Activated T-cell treated with anti-CD3 and anti-CD28 coated beads, Interleukin-2, amount 50 U/mL, for 72 hours (primary cell): ENCODE measurements around the gene DCANP1. TPM values are rescaled to one million over a fixed set of nuclear protein-coding genes. Genes with fewer than 3 reads are reported as not detected.

Experiments used
- ATAC-seq, 2 donors: fragments of 150-1000 bp; cut with Tn5 transposase; replicated peaks in 1 of 2; 2 replicates each; pipeline ENCODE4 v1.10.0; 2021; ENCODE audit warnings: moderate library complexity in 2 of 2, mild to moderate bottlenecking in 1 of 2
- DNase-seq, 2 donors: peaks; one replicate each; pipeline ENCODE4 v3.0.0; 2021 to 2022; ENCODE audit warnings: mixed read lengths in 1 of 2
- H3K27ac Mint-ChIP-seq: one replicate; pipeline ENCODE4 v1.8.0; 2022; ENCODE audit warnings: mild to moderate bottlenecking, moderate library complexity, mixed read lengths
- H3K27me3 Mint-ChIP-seq: one replicate; pipeline ENCODE4 v1.8.0; 2022; ENCODE audit warnings: low read depth, mixed read lengths
- H3K36me3 Mint-ChIP-seq, 2 donors: one replicate each; pipeline ENCODE4 v1.8.0; 2022; ENCODE audit warnings: mixed read lengths in 2 of 2, mild to moderate bottlenecking in 1 of 2; ENCODE audit not compliant: insufficient read depth in 2 of 2
- H3K4me1 Mint-ChIP-seq: one replicate; pipeline ENCODE4 v1.8.0; 2022; ENCODE audit warnings: low read depth, mixed read lengths
- H3K4me3 Mint-ChIP-seq, 2 donors: one replicate each; pipeline ENCODE4 v1.8.0; 2022; ENCODE audit warnings: mild to moderate bottlenecking in 2 of 2, mixed read lengths in 2 of 2, moderate library complexity in 2 of 2
- H3K9me3 Mint-ChIP-seq, 2 donors: one replicate each; pipeline ENCODE4 v1.8.0; 2022; ENCODE audit warnings: mixed read lengths in 2 of 2
- total RNA-seq, 2 donors: library from RNA; stranded (reverse); gene quantifications; one replicate each; pipeline ENCODE4 v1.2.3, GENCODE V29; 2022

The DCANP1 gene
- total RNA-seq, 2 donors from 2014 or later = not detected

GRCh38 chr5:135426102-135427082, 20.8 kb downstream of the DCANP1 start:
- Mint-ChIP-seq H3K4me3 (no peak overlapping the region), H3K4me1 (peaks cover 6% of the 10 kb centered on the region), H3K27ac (no peak overlapping the region), H3K27me3 (peaks cover 6% of the 10 kb centered on the region), H3K36me3 (no peaks in the 10 kb centered on the region), H3K9me3 (no peaks in the 10 kb centered on the region)
- peak; percentile 27 to 31 for DNase-seq
- peak; percentile 84 to 87 for ATAC-seq

GRCh38 chr5:135425641-135426040, 21.5 kb downstream of the DCANP1 start:
- peaks cover 8% of the 10 kb centered on the region for H3K27me3 Mint-ChIP-seq
- no peak overlapping the region for H3K4me3 Mint-ChIP-seq
- no peaks in the 10 kb centered on the region for H3K36me3 Mint-ChIP-seq
- H3K9me3 Mint-ChIP-seq = no peaks in the 10 kb centered on the region
- DNase-seq (no peak), ATAC-seq (no peak)
- H3K27ac Mint-ChIP-seq = no peak overlapping the region
- peaks cover 6% of the 10 kb centered on the region for H3K4me1 Mint-ChIP-seq

GRCh38 chr5:135423846-135424168, 23.3 kb downstream of the DCANP1 start:
- DNase-seq (no peak), ATAC-seq (no peak)
- Mint-ChIP-seq H3K27me3 (peaks cover 13% of the 10 kb centered on the region), H3K36me3 (peaks cover 0 to 1% of the 10 kb centered on the region in 2 donors), H3K4me3 (no peak overlapping the region), H3K4me1 (peaks cover 6% of the 10 kb centered on the region), H3K27ac (no peak overlapping the region), H3K9me3 (peaks cover 2 to 3% of the 10 kb centered on the region in 2 donors)

- Mint-ChIP-seq H3K9me3 (peaks cover 2 to 3% of the 10 kb centered on the region in 2 donors), H3K27ac (no peak overlapping the region), H3K36me3 (peaks cover 0 to 1% of the 10 kb centered on the region in 2 donors), H3K4me1 (peaks cover 6% of the 10 kb centered on the region), H3K4me3 (no peak overlapping the region), H3K27me3 (peaks cover 13% of the 10 kb centered on the region)
- ATAC-seq = no peak
- DNase-seq = no peak
Measured at GRCh38 chr5:135423146-135423845, 23.9 kb downstream of the DCANP1 start.

DNA sequence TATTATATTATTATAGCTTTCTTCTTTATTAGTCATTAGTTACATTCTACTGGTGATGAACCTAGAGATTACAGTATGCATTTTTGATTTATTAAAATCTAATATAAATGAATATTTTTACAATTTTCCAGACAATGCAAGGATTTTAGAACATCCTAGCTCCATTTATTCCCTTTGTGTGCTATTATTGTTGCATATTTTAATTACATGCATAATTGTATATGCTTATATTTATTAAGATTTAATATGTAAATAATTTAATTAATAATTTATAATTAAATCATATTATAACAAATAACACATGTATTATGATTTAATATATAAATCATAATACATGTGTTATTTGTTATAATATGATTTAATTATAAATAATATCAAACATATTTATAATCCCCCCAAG, 24.7 kb downstream of the DCANP1 start:
- no peak for DNase-seq

GRCh38 chr5:135417083-135417482, 30.1 kb downstream of the DCANP1 start:
- no peak overlapping the region for H3K4me3 Mint-ChIP-seq
- peaks cover 19% of the 10 kb centered on the region for H3K27me3 Mint-ChIP-seq
- H3K9me3 Mint-ChIP-seq = peaks cover 2 to 3% of the 10 kb centered on the region in 2 donors
- no peak overlapping the region for H3K27ac Mint-ChIP-seq
- H3K4me1 Mint-ChIP-seq = no peaks in the 10 kb centered on the region
- peaks cover 0 to 1% of the 10 kb centered on the region in 2 donors for H3K36me3 Mint-ChIP-seq
- DNase-seq = no peak
- no peak for ATAC-seq

More for the DNA sequence above, 24.7 kb downstream of the DCANP1 start:
- Mint-ChIP-seq H3K9me3 (peaks cover 2 to 3% of the 10 kb centered on the region in 2 donors), H3K27me3 (peaks cover 13% of the 10 kb centered on the region), H3K27ac (no peak overlapping the region), H3K4me3 (no peak overlapping the region), H3K36me3 (peaks cover 0 to 1% of the 10 kb centered on the region in 2 donors), H3K4me1 (peaks cover 6% of the 10 kb centered on the region)
- no peak for ATAC-seq

DNA sequence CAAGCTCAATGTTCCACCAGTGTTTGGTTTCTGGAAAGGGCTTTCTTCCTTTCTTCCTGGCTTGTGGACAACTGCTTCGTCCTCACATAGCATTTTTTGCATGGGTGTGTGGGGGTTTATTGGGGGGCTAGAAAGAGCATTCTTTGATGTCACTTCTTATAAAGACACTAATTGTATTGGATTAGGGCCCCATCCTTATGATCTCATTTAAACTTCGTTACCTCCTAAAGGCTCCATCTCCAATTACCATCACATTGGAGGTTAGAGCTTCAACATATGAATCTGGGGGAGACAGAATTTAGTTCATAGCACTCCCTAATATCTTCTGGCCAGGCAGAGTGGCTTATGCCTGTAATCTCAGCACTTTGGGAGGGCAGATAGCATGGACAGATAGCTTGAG, 42.1 kb downstream of the DCANP1 start:
- no peak for DNase-seq

GRCh38 chr5:135402031-135402430, 45.1 kb downstream of the DCANP1 start:
- DNase-seq (no peak), ATAC-seq (no peak)
- Mint-ChIP-seq H3K4me3 (no peak overlapping the region), H3K9me3 (no peaks in the 10 kb centered on the region), H3K27ac (no peak overlapping the region), H3K36me3 (no peaks in the 10 kb centered on the region), H3K4me1 (peaks cover 31% of the 10 kb centered on the region), H3K27me3 (no peaks in the 10 kb centered on the region)

More for the DNA sequence above, 42.1 kb downstream of the DCANP1 start:
- no peaks in the 10 kb centered on the region for H3K27me3 Mint-ChIP-seq
- peaks cover 12% of the 10 kb centered on the region for H3K4me1 Mint-ChIP-seq
- H3K27ac Mint-ChIP-seq = no peak overlapping the region
- no peaks in the 10 kb centered on the region for H3K36me3 Mint-ChIP-seq
- no peak overlapping the region for H3K4me3 Mint-ChIP-seq
- ATAC-seq = no peak
- peaks cover 0 to 3% of the 10 kb centered on the region in 2 donors for H3K9me3 Mint-ChIP-seq

DNA sequence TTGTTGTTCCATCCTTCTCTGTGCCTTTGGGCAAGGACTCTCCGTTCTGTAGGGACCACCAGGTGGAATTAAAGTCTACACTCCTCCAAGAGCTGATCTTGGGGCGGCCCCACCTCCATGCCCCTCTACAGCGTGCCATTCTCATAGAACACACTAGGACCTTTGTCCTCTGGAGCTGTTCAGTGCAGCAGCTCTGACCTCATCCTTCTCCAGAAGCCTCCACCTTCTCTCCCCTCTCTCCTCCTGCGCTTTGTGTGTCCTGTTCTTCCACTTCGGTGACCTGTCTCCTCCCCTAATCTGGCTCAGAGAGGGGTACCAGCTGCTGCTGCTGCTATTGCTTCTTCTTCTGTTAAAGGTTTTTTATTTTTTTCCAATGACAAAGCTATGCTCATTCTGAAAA, 46.3 kb downstream of the DCANP1 start:
- H3K4me3 Mint-ChIP-seq = peak overlapping the region; percentile 10 to 54
- H3K4me1 Mint-ChIP-seq = peaks cover 43% of the 10 kb centered on the region
- no peaks in the 10 kb centered on the region for H3K27me3 Mint-ChIP-seq
- DNase-seq (no peak), ATAC-seq (no peak)
- peak overlapping the region; percentile 34 for H3K27ac Mint-ChIP-seq
- no peaks in the 10 kb centered on the region for H3K9me3 Mint-ChIP-seq
- no peaks in the 10 kb centered on the region for H3K36me3 Mint-ChIP-seq

GRCh38 chr5:135399794-135400542, 47.2 kb downstream of the DCANP1 start:
- Mint-ChIP-seq H3K36me3 (peaks cover 0 to 3% of the 10 kb centered on the region in 2 donors), H3K9me3 (no peaks in the 10 kb centered on the region), H3K27me3 (no peaks in the 10 kb centered on the region), H3K27ac (peak overlapping the region; percentile 89), H3K4me1 (peaks cover 52% of the 10 kb centered on the region), H3K4me3 (peak overlapping the region; percentile 89 to 92)
- ATAC-seq = no peak
- no peak for DNase-seq

GRCh38 chr5:135398855-135399793, 48.0 kb downstream of the DCANP1 start, which contains the start of gene MACROH2A1:
Gene MACROH2A1, minus strand, starts transcription at chr5:135399231. Its CDS starts 10,138 bp downstream, at chr5:135389093.
- H3K4me1 Mint-ChIP-seq = peaks cover 59% of the 10 kb centered on the region
- no peaks in the 10 kb centered on the region for H3K27me3 Mint-ChIP-seq
- no peaks in the 10 kb centered on the region for H3K9me3 Mint-ChIP-seq
- ATAC-seq = peak; percentile 93 to 94
- H3K4me3 Mint-ChIP-seq = peak within 1 kb of the TSS; percentile 89 to 92
- H3K27ac Mint-ChIP-seq = peak within 1 kb of the TSS; percentile 91
- peaks cover 0 to 7% of the 10 kb centered on the region in 2 donors for H3K36me3 Mint-ChIP-seq
- DNase-seq = peak; percentile 92
